Activated CD4-positive, CD25-positive, alpha-beta regulatory T cell (primary cell): ENCODE data around the gene JUP.

Experiments
- DNase-seq, 4 experiments: peaks; one replicate each; lab custom pipeline; 2025; lab: John Stamatoyannopoulos, UW

Gene JUP

DNA sequence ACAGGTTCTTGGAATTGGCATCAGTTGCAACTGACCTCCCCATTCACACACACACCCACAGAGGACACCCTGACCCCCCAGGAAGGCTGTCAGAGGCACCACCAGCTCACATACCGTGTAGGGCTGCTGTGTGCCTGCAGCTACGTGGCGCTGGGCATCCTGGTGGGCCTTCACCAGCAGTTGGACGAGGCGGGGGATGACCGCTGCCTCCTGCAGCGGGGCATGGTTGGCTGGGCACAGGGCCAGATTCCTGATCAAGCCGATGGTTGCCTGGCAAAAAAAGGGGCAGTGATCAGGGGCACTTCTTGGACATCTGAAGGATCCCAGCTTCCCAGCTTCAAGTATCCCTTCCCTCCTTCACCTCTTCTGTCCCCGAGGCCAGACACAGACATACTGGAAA is 27.9 kb downstream of the JUP start:
- no peak for DNase-seq

GRCh38 chr17:41754066-41754465 is 32.4 kb downstream of the JUP start:
- no peak for DNase-seq

GRCh38 chr17:41751288-41751687 is 35.2 kb downstream of the JUP start:
- no peak for DNase-seq

DNA sequence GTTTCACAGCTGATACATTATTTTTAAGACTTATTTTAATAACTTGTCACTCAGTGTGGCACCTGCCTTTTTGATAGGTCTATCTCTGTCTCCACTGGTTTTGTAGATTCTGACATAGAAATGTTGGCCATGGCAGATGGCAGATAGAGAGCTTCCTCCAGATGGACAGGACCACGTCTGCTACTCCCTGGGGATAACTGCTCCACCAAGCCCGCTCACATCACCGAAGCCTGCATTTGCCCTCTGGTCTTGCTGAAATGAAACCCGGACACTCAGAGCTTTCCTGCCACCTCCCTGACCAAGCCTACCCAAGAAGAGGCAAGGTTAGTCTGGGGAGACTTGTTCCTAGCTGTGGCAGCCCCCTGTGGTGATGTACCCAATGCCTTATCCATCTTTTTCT is 35.6 kb downstream of the JUP start:
- DNase-seq = no peak

- no peak for DNase-seq
Observed at GRCh38 chr17:41748275-41748674, 38.2 kb downstream of the JUP start.

DNA sequence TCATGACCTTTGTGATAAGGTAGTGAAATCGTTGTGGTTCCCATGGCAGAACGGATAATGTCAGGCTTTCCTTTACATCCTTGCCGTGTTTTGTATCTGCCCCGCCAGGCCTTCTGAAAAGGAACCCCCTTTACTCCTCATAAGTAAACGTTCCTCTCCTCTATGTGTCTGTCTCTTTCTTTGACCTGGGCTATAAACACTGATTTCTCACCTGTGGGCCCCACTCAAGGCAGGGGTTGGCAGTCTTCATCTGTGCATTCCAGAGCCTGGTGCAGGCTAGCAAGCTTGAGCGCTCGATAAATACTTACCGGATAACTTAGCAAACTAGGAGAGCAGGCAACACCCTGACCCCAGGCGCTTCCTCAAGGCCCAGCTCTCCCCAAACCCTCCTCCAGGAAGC is 44.8 kb downstream of the JUP start:
- DNase-seq = no peak

- no peak for DNase-seq
Observed at GRCh38 chr17:41740506-41740905, 46.0 kb downstream of the JUP start.

- DNase-seq = no peak
Observed at GRCh38 chr17:41739661-41740352, 46.7 kb downstream of the JUP start.

DNA sequence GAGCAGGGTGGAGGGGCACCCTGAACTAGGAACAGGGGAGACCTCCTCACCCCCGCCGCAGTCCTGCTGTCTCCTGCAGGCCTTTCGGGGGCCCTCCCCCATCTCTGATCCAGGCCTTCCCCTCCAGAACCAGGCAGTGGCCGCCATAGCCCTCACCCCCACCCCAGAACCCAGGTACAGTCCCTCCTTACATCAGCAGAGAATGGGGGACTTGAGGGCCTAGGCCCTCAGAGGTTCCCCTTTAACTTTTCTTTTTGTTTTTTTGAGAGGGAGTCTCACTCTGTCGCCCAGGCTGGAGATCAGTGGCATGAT is 47.8 kb downstream of the JUP start:
- no peak for DNase-seq

DNA sequence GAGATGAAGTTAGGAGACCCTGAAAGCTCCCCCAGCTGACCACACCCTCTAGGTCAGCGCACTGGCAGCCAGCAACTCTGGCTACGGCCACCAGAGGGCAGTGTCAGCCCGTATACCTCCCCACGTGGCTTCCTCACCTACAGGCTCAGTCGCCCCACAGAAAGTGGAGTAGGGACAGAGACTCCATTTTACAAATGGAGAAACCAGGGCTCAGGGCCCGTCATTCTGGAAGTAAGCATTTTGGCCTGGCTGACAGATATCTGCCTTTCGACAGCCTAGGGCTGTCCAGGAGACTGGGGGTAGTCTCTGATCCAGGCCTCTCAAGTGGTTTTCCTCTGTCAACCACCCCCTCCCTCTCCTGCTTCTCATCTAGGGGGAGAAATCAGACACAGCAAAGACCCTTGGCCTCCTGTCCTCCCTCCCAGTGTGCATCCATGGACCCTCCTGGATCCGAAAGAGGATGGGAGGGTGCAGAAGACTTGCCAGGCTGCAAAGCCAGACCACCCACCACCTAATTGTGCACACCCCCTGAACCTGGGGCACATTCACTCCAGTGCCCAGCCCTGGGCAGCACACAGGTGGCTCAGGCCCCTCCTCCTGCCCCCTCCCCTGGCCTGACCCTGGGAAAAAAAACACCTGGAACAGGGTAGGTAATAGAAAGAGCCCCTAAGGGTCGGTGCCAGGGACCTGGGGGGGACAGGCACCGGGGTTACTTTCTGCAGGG is 48.3 kb downstream of the JUP start:
- peak; percentile 43 to 73 (median 51) for DNase-seq

DNA sequence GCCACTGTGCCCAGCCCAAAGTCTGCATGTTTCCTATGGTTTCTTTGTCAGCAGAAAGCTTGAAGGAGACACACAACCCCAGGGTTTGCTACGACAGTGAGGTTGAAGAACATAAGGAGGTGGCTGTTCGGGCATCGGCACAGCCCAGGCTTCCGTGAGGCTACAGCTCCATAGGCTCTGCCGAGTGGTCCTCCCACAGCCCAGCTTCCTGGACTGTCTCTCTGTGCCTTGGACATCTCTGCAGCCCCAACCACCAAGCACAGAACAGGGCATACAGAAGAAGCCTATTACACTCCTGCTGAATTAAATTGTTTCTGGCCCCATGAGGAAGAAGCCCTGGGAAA is 48.9 kb downstream of the JUP start:
- DNase-seq = no peak

DNA sequence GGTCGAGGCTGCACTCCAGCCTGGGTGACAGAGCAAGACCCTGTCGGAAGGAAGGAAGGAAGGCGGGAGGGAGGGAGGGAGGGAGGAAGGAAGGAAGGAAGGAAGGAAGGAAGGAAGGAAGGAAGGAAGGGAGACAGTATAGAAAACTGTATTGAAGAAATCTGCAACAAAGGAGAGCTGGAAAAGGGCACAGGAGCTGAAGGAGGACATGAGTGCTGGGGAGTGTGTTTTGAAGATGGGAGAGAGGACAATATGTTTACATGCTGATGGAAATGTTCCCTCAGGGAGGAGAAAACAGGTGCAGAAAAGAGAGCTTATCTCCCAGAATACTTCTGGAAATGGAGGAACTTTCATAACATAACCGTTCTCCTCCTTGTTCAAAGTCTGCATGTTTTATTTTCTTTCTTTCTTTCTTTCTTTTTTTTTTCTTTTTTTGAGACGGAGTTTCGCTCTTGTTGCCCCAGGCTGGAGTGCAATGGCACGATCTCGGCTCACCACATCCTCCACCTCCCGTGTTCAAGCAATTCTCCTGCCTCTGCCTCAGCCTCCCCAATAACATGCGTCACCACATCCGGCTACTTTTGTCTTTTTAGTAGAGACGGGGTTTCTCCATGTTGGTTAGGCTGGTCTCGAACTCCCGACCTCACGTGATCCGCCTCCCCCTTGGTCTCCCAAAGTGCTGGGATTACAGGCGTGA is 49.4 kb downstream of the JUP start:
- DNase-seq = no peak

DNA sequence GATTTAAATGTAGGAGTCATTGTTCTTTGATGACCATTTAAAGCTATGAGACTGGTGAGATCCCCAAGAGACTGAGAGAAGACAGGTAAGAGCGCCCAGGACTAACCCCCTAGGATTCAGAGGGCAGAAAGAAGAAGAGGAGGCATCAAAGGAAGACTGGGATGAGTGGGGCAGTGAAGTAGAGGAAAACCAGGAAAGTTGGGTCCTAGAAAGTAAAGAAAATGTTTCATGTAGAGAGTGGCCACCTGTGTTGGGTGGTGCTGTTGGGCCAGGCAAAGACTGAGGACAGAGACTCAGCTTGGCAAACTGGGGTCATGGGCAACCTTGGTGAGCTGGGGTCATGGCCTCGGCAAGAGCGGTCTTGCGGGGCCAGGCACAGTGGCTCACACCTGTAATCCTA is 50.8 kb downstream of the JUP start:
- DNase-seq = no peak

GRCh38 chr17:41734949-41735313 is 51.6 kb downstream of the JUP start:
- DNase-seq = no peak

- no peak for DNase-seq
Observed at GRCh38 chr17:41734139-41734948, 52.2 kb downstream of the JUP start, which contains the start of gene HAP1. TSS of gene HAP1 (minus strand) at chr17:41734643. CDS start at chr17:41734634, 9 bp downstream.

- DNase-seq = no peak
Observed at GRCh38 chr17:41733348-41734138, 53.0 kb downstream of the JUP start.

DNA sequence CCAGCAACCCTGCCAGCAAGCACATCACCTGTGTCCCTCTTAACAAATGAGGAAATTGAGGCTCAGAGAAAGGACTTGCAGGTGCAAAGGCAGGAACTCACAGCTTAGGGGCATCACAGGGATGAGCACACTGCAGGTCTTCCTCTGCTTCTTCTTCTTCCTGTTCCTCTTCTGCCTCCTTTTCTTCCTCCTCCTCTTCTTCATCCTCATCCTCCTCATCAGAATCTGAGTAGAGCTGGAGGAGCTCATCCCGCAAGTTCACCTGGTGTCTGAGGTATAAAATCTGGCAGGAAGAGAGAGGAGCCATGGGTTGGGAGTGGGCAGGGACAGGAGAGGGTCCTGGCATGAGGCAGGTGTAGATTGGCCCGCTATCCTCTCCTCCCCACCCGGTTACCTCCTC is 54.7 kb downstream of the JUP start:
- DNase-seq = no peak

- DNase-seq = no peak
Observed at GRCh38 chr17:41730479-41730878, 56.0 kb downstream of the JUP start.

GRCh38 chr17:41728056-41728455 is 58.5 kb downstream of the JUP start:
- DNase-seq = no peak

GRCh38 chr17:41725134-41725533 is 61.4 kb downstream of the JUP start:
- no peak for DNase-seq

DNA sequence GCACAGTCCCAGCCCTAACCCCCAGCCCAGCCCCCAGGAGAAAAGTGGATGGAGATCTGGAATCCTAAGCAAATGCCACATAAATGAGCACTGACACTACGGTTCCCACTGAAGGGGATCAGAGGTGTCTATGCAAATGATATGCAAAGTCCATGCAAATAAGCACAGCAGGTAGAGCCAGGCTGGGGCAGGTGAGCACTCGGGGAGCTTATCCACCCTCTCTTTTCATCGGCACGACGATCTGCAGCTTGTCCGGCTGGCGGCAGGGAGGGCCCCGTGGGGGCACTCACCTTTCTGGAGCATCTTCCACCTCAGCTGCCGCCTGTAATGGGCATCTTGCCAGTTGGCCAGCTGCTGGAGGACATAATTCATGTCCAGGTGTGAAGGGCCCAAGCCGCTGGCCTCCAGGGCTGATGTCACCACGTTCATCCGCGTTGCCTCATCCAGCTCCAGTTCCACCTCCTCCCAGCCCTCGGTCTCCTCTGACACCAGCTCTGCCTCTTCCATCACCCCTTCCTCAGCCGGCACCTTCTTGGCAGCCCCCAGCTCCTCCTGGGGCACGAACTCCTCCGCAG is 61.9 kb downstream of the JUP start:
- DNase-seq = no peak
